Stimulated activated CD8-positive, alpha-beta memory T cell treated with anti-CD3 and anti-CD28 coated beads, Interleukin-12 subunit alpha, Interleukin-12 subunit beta, amount 100 ng/mL, for 4 hours (primary cell): ENCODE data around the gene MEA1.
"Not testable (repeated sequence)": the region's sequence is repeated elsewhere in the genome, so short reads cannot be mapped to it uniquely, and the experiment has no call there.

Experiments
- DNase-seq: peaks from one replicate; pipeline ENCODE4 v3.0.0-alpha.2; 2020; ENCODE audit warnings: low read depth

The MEA1 gene

GRCh38 chr6:43009124-43009523, 4.6 kb downstream of the MEA1 start:
- DNase-seq, result no peak

DNA sequence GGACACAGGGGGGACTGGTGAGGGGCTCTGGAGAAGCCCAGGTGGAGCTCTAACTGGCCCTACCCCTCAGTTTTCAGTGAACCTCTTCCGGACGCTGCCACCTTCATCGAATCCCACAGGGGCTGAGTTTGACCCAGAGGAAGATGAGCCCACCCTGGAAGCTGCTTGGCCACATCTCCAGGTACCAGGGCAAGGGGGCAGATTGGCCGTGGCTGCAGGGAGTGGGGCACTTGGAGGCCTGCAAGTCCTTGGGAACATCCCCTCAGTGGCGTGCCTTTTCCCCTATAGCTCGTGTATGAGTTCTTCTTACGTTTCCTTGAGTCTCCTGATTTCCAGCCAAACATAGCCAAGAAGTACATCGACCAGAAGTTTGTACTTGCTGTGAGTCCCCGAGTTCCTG, 6.6 kb downstream of the MEA1 start:
- no peak for DNase-seq

DNA sequence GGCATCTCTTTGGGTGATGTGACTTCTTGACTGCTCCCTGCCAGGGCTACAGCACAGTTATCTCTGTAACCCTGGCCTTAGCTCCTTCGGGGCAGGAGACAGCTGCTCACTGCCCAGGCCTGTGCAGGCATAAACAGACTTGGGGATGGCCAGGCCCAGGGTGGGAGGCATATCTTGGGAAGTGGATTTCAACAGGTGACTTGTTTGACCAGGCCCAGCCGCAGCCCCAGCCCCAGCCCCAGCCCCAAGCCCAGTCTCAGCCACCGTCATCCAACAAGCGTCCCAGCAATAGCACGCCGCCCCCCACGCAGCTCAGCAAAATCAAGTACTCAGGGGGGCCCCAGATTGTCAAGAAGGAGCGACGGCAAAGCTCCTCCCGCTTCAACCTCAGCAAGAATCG, 7.5 kb downstream of the MEA1 start:
- DNase-seq, result no peak

- DNase-seq, result no peak
These were observed 7.9 kb downstream of the MEA1 start for GRCh38 chr6:43005844-43006243.

DNA sequence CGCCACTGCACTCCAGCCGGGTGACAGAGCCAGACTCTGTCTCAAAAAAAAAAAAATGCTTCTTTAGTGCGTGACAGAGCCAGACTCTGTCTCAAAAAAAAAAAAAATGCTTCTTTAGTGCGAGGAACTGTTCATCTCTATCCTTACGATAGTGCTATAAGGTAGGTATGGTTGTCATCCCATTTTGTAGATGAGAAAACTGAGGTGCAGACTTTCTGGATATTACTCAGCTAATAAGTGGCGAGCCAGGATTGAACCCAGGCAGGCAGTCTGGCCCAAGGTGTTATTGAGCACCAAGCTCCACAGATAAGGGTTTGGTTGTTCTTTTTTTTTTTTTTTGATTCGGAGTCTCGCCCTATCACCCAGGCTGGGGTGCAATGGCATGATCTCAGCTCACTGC, 11.9 kb downstream of the MEA1 start:
- no peak for DNase-seq

DNA sequence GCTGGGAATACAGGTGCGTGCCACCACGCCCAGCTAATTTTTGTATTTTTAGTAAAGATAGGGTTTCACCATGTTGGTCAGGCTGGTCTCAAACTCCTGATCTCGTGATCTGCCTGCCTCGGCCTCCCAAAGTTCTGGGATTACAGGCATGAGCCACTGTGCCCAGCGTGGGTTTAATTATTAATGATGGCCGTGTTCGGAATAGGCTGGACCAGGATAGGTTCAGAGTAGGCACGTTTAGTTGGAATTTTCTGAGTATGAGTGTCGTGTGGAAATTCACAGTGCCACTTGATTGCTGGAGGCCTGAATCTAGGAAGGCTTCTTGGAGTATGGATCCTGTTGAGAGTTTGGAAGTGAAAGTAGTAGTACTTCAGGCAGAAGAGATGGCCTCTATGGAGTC, 15.5 kb downstream of the MEA1 start:
- not testable (repeated sequence) for DNase-seq

DNA sequence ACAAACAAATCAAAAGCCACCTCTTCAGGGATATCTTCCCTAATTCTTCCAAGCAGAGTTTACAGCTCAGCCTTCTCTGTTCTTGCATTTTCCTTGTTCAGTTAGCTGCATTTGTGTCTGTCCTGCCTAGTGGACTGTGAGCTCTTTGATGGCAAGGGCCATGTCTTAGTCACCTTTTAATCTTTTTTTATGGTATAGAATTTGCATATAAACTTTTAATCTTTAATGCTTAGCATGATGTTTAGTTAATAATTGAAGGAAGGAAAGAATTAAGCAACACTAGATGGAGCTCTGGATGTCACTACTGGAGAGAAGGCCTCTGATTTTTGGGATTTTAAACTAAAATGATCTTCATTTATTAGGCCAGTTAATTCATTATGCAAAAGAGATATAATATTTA, 17.2 kb downstream of the MEA1 start:
- no peak for DNase-seq

- no peak for DNase-seq
These were observed 20.3 kb downstream of the MEA1 start for GRCh38 chr6:42993445-42993844.

DNA sequence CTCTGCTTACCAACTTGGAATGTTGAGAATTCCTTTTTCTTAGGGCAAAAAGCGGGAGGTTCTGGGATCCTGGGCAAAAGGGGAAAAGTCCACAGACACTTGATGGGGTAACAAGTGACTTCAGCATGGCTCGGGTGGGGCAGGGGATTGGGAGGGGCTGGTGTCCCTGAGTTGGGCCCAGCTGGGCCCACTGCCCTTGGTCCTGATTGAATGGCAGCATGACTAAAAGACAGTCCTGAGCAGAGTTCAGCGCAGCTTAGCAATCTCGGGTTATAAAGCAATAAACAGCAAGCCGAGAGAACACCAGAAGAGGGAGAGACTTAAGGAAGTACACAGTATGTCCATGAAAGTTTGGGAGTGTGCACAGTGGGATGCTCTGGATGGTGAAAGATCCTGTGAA, 23.8 kb downstream of the MEA1 start:
- DNase-seq, result no peak

GRCh38 chr6:42988486-42989020, 25.2 kb downstream of the MEA1 start:
- DNase-seq, result no peak

DNA sequence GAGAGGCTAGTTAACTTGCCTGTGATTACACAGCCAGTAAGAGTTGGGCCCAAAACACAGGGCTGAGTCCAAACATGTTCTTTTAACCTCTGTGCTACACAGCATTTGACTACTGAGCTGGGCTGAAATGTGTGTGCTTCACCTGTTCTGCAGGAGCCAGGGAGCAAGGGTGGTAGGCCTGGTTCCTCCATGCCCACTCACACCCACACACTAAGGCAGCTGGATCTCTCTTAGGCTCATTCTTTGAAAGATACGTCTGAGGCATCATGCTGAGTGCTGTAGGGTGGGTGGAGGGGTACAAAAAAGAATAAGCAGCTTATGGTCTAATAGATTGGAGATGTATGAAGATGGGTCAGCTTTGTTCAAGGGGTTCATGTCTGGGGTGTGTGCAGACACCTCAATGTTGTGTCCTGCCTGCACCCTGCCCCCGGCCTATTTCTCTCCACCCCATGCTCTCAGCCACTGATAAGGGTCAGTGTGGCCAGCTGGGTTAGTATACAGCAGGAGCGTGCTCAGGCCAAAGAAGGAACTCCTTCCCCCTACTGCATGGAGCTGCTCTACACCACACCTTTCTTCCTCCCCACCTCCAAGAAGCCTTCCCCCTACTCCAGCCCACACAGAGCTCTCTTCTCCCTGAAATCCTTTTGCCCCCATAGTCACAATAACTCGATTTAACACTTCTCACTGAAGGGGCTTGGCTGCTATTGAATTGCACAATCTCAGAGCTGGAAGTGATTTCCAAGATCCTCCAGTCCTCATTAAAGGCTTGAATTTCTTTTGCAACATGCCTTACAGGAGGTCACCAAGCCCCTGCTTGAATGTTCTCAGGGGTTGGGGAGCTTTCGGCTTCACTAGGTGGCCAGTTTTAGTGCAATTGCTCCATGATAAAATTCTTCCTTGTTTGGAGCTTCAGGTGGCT, 26.0 kb downstream of the MEA1 start:
- DNase-seq, result no peak

GRCh38 chr6:42984924-42985475, 28.7 kb downstream of the MEA1 start:
- no peak for DNase-seq

DNA sequence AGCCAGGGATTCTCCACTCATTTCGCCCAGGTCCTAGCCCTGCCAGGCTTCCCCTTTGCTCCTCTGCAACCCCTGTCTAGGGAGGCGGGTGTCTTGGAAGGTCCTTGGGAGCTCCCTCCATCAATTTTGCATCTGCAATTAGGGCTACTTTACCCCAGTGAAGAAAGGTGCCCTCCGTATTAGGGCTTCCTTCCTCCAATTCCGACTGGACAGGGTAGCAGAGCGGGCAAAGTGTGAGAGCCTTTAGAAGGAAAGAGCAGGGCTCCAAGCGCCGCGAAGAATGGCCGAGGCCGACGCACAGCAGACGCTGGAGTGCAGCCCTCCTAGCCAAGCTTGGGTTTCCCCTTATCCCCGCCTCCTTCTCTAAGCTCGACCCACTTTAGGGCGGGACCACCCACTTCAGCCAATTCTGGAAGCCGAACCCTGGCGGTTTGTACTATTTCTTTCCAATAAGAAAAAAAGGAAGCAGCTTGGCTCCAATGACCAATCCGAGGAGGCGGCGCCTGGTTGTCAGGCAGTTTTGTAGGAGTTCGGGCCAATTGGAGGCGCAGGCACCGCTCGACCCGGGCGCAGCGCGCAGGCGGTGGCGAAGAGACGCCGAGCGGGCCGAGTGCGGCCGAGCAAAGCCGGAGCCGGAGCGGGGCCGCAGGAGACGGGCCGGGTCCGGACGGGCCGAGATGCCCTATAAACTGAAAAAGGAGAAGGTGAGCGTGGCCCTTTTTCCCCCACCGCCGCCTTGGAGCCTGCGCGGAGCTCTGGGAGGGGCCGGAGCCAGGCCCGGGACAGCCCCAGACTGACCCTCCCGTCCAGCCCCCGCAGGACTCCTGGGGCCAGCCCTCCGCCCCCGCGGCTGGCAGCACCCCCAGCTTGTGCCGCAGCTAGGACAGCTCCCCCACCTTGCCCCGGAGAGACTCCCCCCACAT, 29.5 kb downstream of the MEA1 start, which contains the start of gene PPP2R5D:
Gene PPP2R5D (plus strand): TSS at position 570 of the 923 bp plus-strand sequence. CDS start 108 bp downstream, at position 678.
- peak; percentile 90 for DNase-seq

GRCh38 chr6:42981836-42982235, 31.9 kb downstream of the MEA1 start:
- DNase-seq, result no peak

- no peak for DNase-seq
These were observed 34.1 kb downstream of the MEA1 start for GRCh38 chr6:42979523-42980177.

GRCh38 chr6:42978839-42979522, 34.8 kb downstream of the MEA1 start, which contains the start of gene PEX6:
Gene PEX6, minus strand, starts transcription at chr6:42979181. Its CDS starts 31 bp downstream, at chr6:42979150.
- DNase-seq, result peak; percentile 84

DNA sequence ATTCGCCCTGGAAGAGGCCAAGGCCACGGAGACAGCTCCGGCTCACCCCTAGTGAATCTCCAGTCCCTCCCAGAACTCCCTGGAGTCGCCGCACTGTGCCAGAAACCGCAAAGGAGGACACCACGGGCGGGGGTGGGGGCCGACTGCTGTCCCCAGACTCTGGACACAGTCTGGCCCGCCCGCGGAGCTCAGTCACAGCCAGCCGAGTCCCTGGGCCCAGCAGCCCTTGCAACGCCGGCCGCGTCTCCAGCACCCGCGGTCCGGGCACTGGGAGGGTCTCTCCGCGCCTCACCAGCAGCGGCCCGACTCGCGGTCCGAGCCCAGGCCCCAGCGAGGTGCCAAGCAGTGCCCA, 35.3 kb downstream of the MEA1 start:
- DNase-seq, result no peak

DNA sequence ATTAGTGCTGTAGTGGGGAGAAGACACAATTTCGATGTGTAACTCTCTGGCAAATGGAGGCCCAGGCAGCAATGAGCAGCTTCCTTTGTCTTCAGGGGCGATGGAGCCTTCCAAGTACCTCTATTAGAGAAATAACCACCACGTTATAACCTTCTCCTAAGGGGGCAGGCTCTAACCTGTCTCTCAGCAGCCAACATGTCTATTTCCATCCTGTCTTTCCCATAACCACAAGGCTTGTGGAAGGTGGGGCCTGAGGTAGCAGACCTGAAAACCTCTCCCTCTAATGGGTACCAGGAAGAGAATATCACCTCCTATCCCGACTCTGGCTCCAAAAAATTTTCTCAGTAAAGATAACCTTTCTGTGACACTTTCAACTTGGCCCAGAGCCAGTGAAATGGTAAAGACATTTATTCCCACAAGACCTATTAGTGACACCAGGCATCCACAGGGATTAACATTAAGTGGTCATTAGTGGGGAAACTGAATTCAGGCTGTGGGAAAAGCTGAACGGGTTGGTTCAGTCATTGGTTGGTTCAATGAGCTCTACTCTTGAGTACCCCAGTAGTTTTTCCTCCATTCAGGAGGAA, 38.7 kb downstream of the MEA1 start:
- no peak for DNase-seq

DNA sequence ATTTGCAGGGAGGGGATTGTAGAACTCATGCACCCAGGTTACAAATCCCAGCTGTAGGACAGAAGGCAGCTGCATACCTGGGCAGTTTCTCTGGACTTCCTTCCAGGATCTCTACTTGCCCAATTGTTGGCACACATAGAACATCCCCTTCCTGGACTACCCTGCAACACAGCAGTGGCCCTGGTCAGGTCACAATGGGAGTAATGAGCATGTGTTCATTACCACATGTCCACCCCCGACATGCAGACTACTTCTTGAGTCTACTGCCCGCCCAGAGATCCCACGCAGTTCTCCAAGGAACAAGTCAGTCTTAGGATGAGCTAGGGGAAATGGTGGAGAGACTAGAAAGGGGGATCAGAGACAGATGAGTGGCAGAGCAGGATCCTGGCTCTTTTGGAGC, 39.8 kb downstream of the MEA1 start:
- DNase-seq, result no peak

DNA sequence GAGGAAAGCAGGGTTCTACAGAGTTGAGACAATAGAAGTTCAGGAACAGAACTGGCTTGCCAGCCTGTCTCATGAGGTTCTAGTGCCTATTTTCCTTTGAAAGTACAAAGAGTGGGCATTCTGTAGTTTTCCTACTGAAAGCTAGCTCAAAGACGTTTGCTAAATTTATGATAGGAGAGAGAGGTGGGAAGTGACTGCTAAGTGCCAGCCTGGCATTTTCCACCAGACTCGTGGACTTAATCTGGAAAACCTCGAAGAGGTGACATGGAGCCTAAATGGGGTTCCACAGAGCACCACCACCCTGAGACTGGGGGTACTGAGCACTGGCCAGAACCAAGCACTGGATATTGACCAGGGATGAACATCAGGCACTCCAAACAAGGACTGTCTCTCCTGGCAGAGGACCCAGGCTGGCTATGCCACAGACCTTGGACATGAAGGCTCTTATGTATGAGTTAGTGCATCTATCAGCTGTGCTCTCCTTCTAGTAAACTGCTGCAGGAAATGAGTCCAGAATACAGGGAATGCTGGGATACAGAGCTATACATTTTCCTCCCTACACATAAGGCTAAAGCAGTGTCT, 41.9 kb downstream of the MEA1 start:
- DNase-seq, result no peak
